Embryonic facial prominence (tissue), 1 donor: ENCODE results near the gene ATP6V1G2.
"Not testable (repeated sequence)": the region's sequence is repeated elsewhere in the genome, so short reads cannot be mapped to it uniquely, and the experiment has no call there.

Experiments used
- DNase-seq: peaks from one replicate; pipeline ENCODE4 v3.0.0-alpha.2; 2016; ENCODE audit errors: extremely low spot score

The ATP6V1G2 gene

DNA sequence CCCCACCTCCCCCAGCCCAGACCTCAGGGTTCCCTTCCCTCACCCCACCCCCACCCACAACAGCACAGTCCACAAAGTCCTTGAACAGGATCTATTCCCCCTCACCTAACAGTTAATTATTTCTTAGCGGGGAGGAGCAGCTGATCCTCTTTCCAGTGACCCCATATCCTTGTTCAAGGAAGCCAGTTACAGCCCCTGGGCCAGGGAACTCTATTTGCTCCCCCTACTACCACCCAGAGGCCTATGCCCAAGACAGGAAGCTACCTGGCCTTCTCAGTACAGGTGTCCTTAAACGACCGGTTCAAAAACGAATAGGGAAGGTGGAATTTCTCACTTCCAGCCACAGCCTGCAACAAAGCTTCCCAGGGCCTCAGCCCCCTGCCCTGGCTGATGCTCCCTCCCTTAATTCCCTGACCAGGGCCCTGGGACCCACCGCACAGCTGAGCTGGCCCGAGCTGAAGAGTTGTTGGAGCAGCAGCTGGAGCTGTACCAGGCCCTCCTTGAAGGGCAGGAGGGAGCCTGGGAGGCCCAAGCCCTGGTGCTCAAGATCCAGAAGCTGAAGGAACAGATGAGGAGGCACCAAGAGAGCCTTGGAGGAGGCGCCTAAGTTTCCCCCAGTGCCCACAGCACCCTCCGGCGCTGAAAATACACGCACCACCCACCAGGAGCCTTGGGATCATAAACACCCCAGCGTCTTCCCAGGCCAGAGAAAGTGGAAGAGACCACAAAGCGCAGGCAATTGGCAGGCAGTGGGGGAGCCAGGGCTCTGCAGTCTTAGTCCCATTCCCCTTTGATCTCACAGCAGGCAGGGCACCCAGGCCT lies 16.9 kb downstream of the ATP6V1G2 start:
- no peak for DNase-seq

DNA sequence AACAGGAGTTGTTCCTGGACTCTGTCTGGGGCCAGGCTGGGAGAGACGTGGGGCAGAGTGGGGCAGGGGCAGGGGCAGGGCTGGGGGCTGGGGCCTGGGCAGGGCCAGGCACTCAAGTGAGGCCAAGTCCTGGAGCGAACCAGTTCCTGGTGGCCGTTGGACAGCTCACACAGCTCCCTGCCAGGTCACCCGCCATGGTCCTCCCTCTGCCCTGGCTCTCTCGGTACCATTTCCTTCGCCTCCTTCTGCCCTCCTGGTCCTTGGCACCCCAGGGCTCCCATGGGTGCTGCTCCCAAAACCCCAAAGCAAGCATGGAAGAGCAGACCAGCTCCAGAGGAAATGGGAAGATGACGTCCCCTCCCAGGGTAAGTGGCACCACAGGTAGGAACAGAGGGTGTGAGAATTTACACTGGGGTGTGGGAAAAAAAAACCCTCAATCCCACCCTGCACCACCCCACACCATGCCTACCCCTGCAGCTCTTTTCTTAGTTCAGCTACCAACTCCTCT lies 17.5 kb downstream of the ATP6V1G2 start, which contains the start of gene MCCD1:
Gene MCCD1 (plus strand): TSS at position 142 of the 508 bp plus-strand sequence. CDS start 53 bp downstream, at position 195.
- DNase-seq: no peak

- DNase-seq: no peak
Measured at GRCh38 chr6:31528307-31528777, 18.1 kb downstream of the ATP6V1G2 start.

- no peak for DNase-seq
Measured at GRCh38 chr6:31525932-31526591, 20.3 kb downstream of the ATP6V1G2 start.

- no peak for DNase-seq
Measured at GRCh38 chr6:31525553-31525931, 20.9 kb downstream of the ATP6V1G2 start.

GRCh38 chr6:31521835-31522234 lies 24.6 kb downstream of the ATP6V1G2 start:
- no peak for DNase-seq

GRCh38 chr6:31513456-31514165 lies 32.8 kb downstream of the ATP6V1G2 start:
- DNase-seq: no peak

GRCh38 chr6:31510007-31510406 lies 36.4 kb downstream of the ATP6V1G2 start:
- no peak for DNase-seq

DNA sequence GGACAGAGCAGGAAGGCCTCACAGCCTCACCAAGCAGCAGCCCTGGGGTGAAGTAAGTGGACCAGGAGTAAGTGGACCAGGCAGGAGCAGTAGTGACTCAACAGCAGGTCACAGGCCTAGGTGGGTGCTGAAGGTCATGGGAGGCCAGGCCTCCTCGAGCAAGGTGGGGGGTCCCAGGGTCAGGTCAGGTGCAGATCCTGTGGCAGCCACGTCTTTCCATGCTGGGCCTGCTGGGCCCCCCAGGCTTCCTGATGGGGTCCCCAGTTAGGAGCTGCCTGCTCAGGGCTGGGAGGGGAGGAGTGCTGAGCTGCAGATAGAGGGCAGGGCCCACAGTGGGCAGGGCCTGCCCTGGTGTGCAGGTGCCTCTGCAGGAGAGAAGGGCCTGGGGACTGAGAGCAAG lies 37.4 kb downstream of the ATP6V1G2 start:
- DNase-seq: not testable (repeated sequence)

DNA sequence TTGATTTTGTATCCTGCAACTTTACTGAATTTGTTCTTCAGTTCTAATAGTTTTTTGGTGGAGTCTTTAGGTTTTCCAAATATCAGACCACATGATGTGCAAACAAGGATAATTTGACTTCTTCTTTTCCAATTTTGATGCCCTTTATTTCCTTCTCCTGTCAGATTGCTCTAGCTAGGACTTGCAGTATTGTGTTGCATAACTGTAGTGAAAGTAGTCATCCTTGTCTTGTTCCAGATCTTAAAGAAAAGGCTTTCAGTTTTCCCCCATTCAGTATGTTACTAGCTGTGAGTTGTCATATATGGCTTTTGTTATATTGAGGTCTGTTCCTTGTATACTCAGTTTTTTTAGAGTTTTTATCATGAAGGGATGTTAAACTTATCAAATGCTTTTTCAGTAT lies 43.8 kb downstream of the ATP6V1G2 start:
- no peak for DNase-seq

DNA sequence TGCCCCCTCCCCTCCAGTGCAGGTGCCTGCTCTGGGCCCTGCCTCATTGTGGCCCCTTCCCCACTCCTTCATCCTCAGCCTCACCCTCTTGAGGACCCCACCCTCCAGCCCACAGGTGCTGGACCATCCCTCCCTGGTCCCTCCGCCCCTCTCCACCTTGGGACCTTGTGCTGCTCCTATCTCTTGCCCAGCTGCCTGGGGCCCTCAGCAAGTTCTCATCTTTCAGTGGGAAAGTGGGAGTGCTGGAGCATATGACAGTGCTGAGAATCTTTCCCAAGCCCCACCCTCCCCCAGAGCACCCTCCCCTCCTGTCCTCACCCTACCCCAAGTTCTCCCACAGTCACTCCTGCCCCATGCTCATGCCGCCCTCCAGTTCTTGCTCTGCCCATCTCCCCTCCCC lies 46.8 kb downstream of the ATP6V1G2 start:
- not testable (repeated sequence) for DNase-seq

- DNase-seq: no peak
Measured at GRCh38 chr6:31498748-31499147, 47.7 kb downstream of the ATP6V1G2 start.

- DNase-seq: peak; percentile 34
Measured at GRCh38 chr6:31497531-31498476, 48.6 kb downstream of the ATP6V1G2 start, which contains the start of gene MICB. Gene MICB, plus strand, starts transcription at chr6:31498145. Its CDS starts 49 bp downstream, at chr6:31498194.

- not testable (repeated sequence) for DNase-seq
Measured at GRCh38 chr6:31496826-31497225, 49.6 kb downstream of the ATP6V1G2 start.

DNA sequence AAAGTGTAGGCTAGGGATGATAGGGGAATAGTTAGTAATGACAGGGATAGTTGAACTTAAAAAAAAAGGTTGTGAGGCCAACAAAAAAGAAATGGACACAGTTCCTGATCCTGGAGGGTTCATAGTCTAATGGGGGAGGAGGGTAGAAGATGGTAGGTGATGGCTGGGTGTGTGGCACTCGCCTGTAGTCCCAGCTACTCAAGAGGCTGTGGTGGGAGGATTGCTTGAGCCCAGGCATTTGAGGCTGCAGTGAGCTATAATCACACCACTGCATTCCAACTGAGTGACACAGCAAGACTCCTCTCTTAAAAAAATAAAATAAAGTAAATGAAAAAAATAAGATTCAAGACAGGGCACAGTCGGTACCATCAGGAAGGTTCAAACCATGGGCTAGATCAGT lies 50.8 kb downstream of the ATP6V1G2 start:
- DNase-seq: no peak
